Neural cell (in vitro differentiated cells): Measurements from ENCODE around the gene CSRNP2. TPM values are rescaled to one million over a fixed set of nuclear protein-coding genes. Genes with fewer than 3 reads are reported as not detected.

Experiments used
- H2AFZ ChIP-seq: fragments of 200-600, 300-800 bp; sonication (generic), shearing (Covaris generic); 2 replicates; pipeline ENCODE4 v1.6.0; 2014; ENCODE audit warnings: low read depth, mild to moderate bottlenecking, antibody characterized with exemption, low read length, moderate library complexity
- H3F3A ChIP-seq: fragments of 200-600 bp; shearing (Covaris generic); 2 replicates; pipeline ENCODE4 v1.6.1; 2016; ENCODE audit warnings: mild to moderate bottlenecking, moderate library complexity, mixed read lengths, antibody characterized with exemption, low read length; ENCODE audit not compliant: insufficient read depth, poor library complexity, severe bottlenecking
- H3K27ac ChIP-seq: fragments of 200-600, 300-800 bp; sonication (generic), shearing (Covaris generic); 2 replicates; pipeline ENCODE4 v1.5.1; 2014; ENCODE audit warnings: mild to moderate bottlenecking, low read length, moderate library complexity
- H3K27me3 ChIP-seq: fragments of 300-800, 200-600 bp; sonication (generic), shearing (Covaris generic); 2 replicates; pipeline ENCODE4 v1.6.0; 2014; ENCODE audit warnings: mild to moderate bottlenecking, low read depth, low read length, moderate library complexity; ENCODE audit not compliant: insufficient read depth
- H3K36me3 ChIP-seq: fragments of 300-800, 200-600 bp; sonication (generic), shearing (Covaris generic); 2 replicates; pipeline ENCODE4 v1.5.1; 2014; ENCODE audit warnings: mild to moderate bottlenecking, antibody characterized with exemption, low read length, moderate library complexity; ENCODE audit not compliant: insufficient read depth
- H3K4me2 ChIP-seq: fragments of 300-800, 200-600 bp; sonication (generic), shearing (Covaris generic); 2 replicates; pipeline ENCODE4 v1.6.0; 2014; ENCODE audit warnings: mild to moderate bottlenecking, low read length
- H3K4me3 ChIP-seq: fragments of 300-800, 200-600 bp; sonication (generic), shearing (Covaris generic); 2 replicates; pipeline ENCODE4 v1.5.1; 2014; ENCODE audit warnings: mild to moderate bottlenecking, low read length, moderate library complexity
- H3K79me2 ChIP-seq: fragments of 200-600 bp; shearing (Covaris generic); replicated peaks from 2 replicates; pipeline ENCODE4 v1.6.0; 2014; ENCODE audit warnings: mild to moderate bottlenecking, low read length, moderate library complexity; ENCODE audit not compliant: insufficient read depth
- H3K9ac ChIP-seq: fragments of 300-800, 200-600 bp; sonication (generic), shearing (Covaris generic); 2 replicates; pipeline ENCODE4 v1.6.1; 2016; ENCODE audit warnings: mild to moderate bottlenecking, low read length, mixed read lengths
- H3K9me2 ChIP-seq: fragments of 200-600 bp; shearing (Covaris generic); 2 replicates; pipeline ENCODE4 v1.6.1; 2016; ENCODE audit warnings: mild to moderate bottlenecking, low read length, mixed read lengths; ENCODE audit not compliant: insufficient read depth
- H3K9me3 ChIP-seq: fragments of 200-600, 300-800 bp; sonication (generic), shearing (Covaris generic); 2 replicates; pipeline ENCODE4 v1.6.1; 2016; ENCODE audit warnings: mild to moderate bottlenecking, mixed run types, low read length, moderate library complexity, mixed read lengths
- H4K20me1 ChIP-seq: fragments of 200-600 bp; shearing (Covaris generic); 2 replicates; pipeline ENCODE4 v1.6.1; 2016; ENCODE audit warnings: mild to moderate bottlenecking, mixed run types; ENCODE audit not compliant: insufficient read depth
- CTCF ChIP-seq: fragments of 450-650 bp; IDR thresholded peaks from 2 replicates; pipeline ENCODE4 v1.5.1; 2014; ENCODE audit warnings: antibody characterized with exemption, mild to moderate bottlenecking, moderate library complexity; ENCODE audit not compliant: poor library complexity, severe bottlenecking
- EP300 ChIP-seq: fragments of 450-650 bp; conservative IDR thresholded peaks from 2 replicates; pipeline ENCODE4 v1.6.1; 2014; ENCODE audit warnings: antibody characterized with exemption, mild to moderate bottlenecking, moderate library complexity; ENCODE audit not compliant: poor library complexity, severe bottlenecking
- EZH2 ChIP-seq: fragments of 200-600, 300-800 bp; shearing (Covaris generic), sonication (generic); IDR thresholded peaks from 2 replicates; pipeline ENCODE4 v1.6.1; 2014; ENCODE audit warnings: antibody characterized with exemption, low read length, borderline replicate concordance, mild to moderate bottlenecking; ENCODE audit not compliant: insufficient read depth, poor library complexity, severe bottlenecking
- MXI1 ChIP-seq: fragments of 450-650 bp; conservative IDR thresholded peaks from 2 replicates; pipeline ENCODE4 v1.6.1; 2014; ENCODE audit warnings: antibody characterized with exemption, mild to moderate bottlenecking; ENCODE audit not compliant: poor library complexity, severe bottlenecking
- POLR2AphosphoS5 ChIP-seq: IDR thresholded peaks from 2 replicates; pipeline ENCODE4 v1.6.1; 2012
- RAD21 ChIP-seq: fragments of 450-650 bp; conservative IDR thresholded peaks from 2 replicates; pipeline ENCODE4 v1.6.1; 2014; ENCODE audit warnings: antibody characterized with exemption, mild to moderate bottlenecking, moderate library complexity
- SMC3 ChIP-seq: fragments of 450-650 bp; conservative IDR thresholded peaks from 2 replicates; pipeline ENCODE4 v1.6.1; 2014; ENCODE audit warnings: antibody characterized with exemption, mild to moderate bottlenecking, moderate library complexity; ENCODE audit not compliant: poor library complexity
- TAF1 ChIP-seq: IDR thresholded peaks from 2 replicates; pipeline ENCODE4 v1.6.1; 2012; ENCODE audit warnings: low read depth
- polyA plus RNA-seq: library from polyadenylated mRNA; depleted of rRNA; stranded (reverse); fragments of >200 nt; gene quantifications from 2 replicates; pipeline ENCODE4 v1.2.3, GENCODE V29; 2014
- TF ChIP-seq, protein P1 (sequence below): IDR thresholded peaks from 2 replicates; pipeline ENCODE4 v1.6.1; 2012; ENCODE audit warnings: borderline replicate concordance

The CSRNP2 gene
- polyA plus RNA-seq, 1 donor from 2014 or later, result 114 TPM

GRCh38 chr12:51077930-51078329 lies 5.5 kb downstream of the CSRNP2 start:
- no peak overlapping the region for H3K9ac ChIP-seq
- peaks cover 45% of the 10 kb centered on the region for H4K20me1 ChIP-seq
- H3K27ac ChIP-seq, result no peak overlapping the region
- H3K9me3 ChIP-seq, result no peaks in the 10 kb centered on the region
- H3K4me3 ChIP-seq, result peak overlapping the region; percentile 38
- no peaks in the 10 kb centered on the region for H3K27me3 ChIP-seq
- no peaks in the 10 kb centered on the region for H3K9me2 ChIP-seq
- no peak overlapping the region for H2AFZ ChIP-seq
- H3F3A ChIP-seq, result no peaks in the 10 kb centered on the region
- H3K36me3 ChIP-seq, result no peaks in the 10 kb centered on the region
- peaks cover 68% of the 10 kb centered on the region for H3K79me2 ChIP-seq
- TF ChIP-seq CTCF, result no peak
- TF ChIP-seq EP300, result no peak
- no peak for TF ChIP-seq EZH2
- TF ChIP-seq RAD21, result no peak
- no peak for TF ChIP-seq MXI1
- TF ChIP-seq POLR2AphosphoS5, result no peak
- TF ChIP-seq, protein P1, sequence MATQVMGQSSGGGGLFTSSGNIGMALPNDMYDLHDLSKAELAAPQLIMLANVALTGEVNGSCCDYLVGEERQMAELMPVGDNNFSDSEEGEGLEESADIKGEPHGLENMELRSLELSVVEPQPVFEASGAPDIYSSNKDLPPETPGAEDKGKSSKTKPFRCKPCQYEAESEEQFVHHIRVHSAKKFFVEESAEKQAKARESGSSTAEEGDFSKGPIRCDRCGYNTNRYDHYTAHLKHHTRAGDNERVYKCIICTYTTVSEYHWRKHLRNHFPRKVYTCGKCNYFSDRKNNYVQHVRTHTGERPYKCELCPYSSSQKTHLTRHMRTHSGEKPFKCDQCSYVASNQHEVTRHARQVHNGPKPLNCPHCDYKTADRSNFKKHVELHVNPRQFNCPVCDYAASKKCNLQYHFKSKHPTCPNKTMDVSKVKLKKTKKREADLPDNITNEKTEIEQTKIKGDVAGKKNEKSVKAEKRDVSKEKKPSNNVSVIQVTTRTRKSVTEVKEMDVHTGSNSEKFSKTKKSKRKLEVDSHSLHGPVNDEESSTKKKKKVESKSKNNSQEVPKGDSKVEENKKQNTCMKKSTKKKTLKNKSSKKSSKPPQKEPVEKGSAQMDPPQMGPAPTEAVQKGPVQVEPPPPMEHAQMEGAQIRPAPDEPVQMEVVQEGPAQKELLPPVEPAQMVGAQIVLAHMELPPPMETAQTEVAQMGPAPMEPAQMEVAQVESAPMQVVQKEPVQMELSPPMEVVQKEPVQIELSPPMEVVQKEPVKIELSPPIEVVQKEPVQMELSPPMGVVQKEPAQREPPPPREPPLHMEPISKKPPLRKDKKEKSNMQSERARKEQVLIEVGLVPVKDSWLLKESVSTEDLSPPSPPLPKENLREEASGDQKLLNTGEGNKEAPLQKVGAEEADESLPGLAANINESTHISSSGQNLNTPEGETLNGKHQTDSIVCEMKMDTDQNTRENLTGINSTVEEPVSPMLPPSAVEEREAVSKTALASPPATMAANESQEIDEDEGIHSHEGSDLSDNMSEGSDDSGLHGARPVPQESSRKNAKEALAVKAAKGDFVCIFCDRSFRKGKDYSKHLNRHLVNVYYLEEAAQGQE, result no peak
- no peak for TF ChIP-seq SMC3
- TF ChIP-seq TAF1, result no peak
- no peak overlapping the region for H3K4me2 ChIP-seq

DNA sequence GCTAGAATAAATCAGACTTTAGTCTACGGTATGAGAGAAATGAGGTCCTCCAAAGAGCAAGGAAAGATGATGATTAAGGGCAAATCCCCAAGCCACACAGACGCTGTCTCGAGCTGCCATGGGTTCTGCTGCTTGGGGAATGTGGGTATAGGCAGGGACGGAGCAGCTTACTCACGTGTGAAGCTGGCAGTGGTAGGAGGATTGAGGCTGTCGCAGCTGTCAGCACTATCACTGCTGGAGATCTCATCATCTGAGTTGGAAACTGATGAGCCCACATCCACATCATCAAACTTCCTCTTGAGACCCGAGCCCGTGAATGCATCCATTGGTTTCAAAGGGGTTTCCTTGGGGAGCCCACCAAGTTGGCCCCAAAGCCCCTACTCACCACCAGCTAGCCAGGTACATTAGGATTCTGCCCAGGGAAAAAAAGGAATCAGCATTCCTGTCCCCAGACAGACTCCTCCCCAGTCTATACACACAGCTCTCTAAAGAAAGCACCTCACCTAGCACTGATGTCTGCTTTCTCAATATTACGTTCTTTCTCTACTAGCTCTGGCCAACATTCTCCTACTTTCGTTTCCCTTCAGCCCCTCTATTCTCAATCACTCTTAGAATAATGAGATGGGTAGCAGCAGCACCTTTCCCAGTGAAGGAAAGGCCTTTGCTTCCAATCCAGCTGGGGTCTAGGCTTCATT lies 7.0 kb downstream of the CSRNP2 start:
- no peaks in the 10 kb centered on the region for H3K9me2 ChIP-seq
- no peak overlapping the region for H2AFZ ChIP-seq
- peaks cover 57% of the 10 kb centered on the region for H3K79me2 ChIP-seq
- H3K36me3 ChIP-seq, result no peaks in the 10 kb centered on the region
- peaks cover 35% of the 10 kb centered on the region for H4K20me1 ChIP-seq
- H3K9me3 ChIP-seq, result no peaks in the 10 kb centered on the region
- H3K4me2 ChIP-seq, result no peak overlapping the region
- peak overlapping the region; percentile 2 for H3K4me3 ChIP-seq
- no peak overlapping the region for H3K9ac ChIP-seq
- H3K27ac ChIP-seq, result no peak overlapping the region
- no peak for TF ChIP-seq EZH2
- TF ChIP-seq TAF1, result no peak
- TF ChIP-seq MXI1, result no peak
- TF ChIP-seq, protein P1, result no peak
- TF ChIP-seq EP300, result no peak
- no peaks in the 10 kb centered on the region for H3F3A ChIP-seq
- H3K27me3 ChIP-seq, result no peaks in the 10 kb centered on the region
